Glutamatergic neuron (in vitro differentiated cells): Measurements from ENCODE around the gene POU2F1. TPM values are rescaled to one million over a fixed set of nuclear protein-coding genes. Genes with fewer than 3 reads are reported as not detected.
A peak's percentile ranks its signal among the peaks of the same experiment; 100 is the strongest.

Experiments
- DNase-seq: peaks from one replicate; pipeline ENCODE4 v3.0.0; 2022
- H3K27ac Mint-ChIP-seq: one replicate; pipeline ENCODE4 v1.8.0; 2020; ENCODE audit warnings: mild to moderate bottlenecking, mixed read lengths, inconsistent platforms; ENCODE audit not compliant: unreplicated experiment
- H3K27me3 Mint-ChIP-seq: one replicate; pipeline ENCODE4 v1.8.0; 2020; ENCODE audit warnings: mild to moderate bottlenecking, moderate library complexity, mixed read lengths, inconsistent platforms; ENCODE audit not compliant: unreplicated experiment
- H3K36me3 Mint-ChIP-seq: one replicate; pipeline ENCODE4 v1.8.0; 2020; ENCODE audit warnings: mild to moderate bottlenecking, mixed read lengths, inconsistent platforms; ENCODE audit not compliant: unreplicated experiment
- H3K4me1 Mint-ChIP-seq: one replicate; pipeline ENCODE4 v1.8.0; 2020; ENCODE audit warnings: mild to moderate bottlenecking, low read depth, mixed read lengths, inconsistent platforms; ENCODE audit not compliant: unreplicated experiment
- H3K4me3 Mint-ChIP-seq: one replicate; pipeline ENCODE4 v1.8.0; 2020; ENCODE audit warnings: mild to moderate bottlenecking, mixed read lengths, inconsistent platforms; ENCODE audit not compliant: unreplicated experiment
- H3K9me3 Mint-ChIP-seq: one replicate; pipeline ENCODE4 v1.8.0; 2020; ENCODE audit warnings: mild to moderate bottlenecking, moderate library complexity, mixed read lengths, inconsistent platforms; ENCODE audit not compliant: unreplicated experiment
- CTCF ChIP-seq: fragments of 200-600 bp; sonication (generic); IDR thresholded peaks from one replicate; pipeline ENCODE4 v1.5.0; 2021; ENCODE audit not compliant: partially characterized antibody, unreplicated experiment
- total RNA-seq: library from RNA; stranded (reverse); fragmentation: NEBNext Ultra II Directional; extraction: Animal tissue kit (Norgen Biotek cat#: 25700); gene quantifications from one replicate; pipeline ENCODE4 v1.2.1, GENCODE V29; 2021; ENCODE audit not compliant: unreplicated experiment

The POU2F1 gene
- total RNA-seq, 1 donor from 2014 or later, result 37.7 TPM

DNA sequence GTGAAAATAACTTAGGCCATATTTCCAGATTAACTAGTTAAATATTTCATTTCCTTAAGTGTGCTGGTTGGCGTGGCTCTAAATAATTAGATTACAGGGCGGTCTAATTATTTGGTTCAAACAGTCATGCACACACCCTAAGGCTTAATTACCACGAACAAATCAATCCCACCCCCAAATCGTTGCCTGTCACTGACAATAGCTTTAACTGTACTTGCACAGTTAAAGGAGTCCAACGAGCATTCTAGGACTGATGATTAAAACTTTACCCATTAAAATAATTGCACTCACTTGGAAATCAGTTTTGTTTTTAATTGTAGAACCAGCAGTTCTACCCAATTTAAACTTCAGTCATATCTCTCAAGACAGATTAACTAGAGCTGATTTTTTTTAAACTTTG is 1.5 kb upstream of the POU2F1 start:
- Mint-ChIP-seq H3K27me3 (peaks cover 15% of the 10 kb centered on the region), H3K27ac (no peak overlapping the region), H3K9me3 (peaks cover 12% of the 10 kb centered on the region), H3K4me1 (peaks cover 17% of the 10 kb centered on the region), H3K36me3 (peaks cover 5% of the 10 kb centered on the region), H3K4me3 (peak overlapping the region; percentile 96)
- DNase-seq, result no peak
- no peak for TF ChIP-seq CTCF

DNA sequence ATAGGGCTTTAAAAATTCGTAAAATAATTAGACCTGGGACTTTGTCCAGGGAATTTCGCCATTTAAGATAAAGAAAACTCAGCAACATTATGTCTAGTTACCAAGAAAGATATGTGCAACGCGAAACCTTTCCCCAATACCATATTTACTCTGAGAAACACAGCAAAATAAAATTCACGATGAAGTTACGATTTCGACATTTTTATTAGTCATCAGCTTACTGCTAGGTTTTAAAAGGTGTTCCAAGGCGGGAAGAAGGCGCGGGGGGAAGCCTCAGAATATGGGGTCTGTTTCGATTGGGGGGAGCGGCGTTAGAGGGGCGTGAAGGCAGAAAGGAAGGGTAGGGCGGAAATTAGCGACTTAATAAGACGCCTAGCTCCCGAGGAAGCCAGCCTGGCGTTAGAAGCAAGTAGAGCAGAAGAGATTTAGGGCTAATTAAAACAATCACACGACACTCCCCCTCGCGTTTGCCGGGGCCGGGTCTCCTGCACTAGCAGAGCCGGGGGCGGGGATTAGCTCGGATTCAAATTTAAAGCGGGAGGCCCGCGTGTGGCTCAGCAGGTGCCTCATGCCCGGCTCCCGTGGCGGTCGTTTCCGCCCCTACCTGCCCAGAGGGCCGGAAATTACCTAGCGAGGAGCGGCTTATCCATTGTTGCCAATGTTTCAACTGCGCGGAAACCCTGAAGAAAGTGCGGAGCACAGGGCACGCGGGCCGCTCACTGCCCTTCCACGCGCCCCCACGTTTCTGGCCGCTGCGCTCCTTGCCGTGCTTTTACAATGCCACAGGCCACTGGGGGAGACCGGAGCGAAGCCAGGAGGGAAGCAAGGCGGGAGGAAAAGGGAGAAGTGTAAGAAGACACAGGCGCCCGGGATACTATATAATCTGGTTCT is 795 bp upstream of the POU2F1 start:
- TF ChIP-seq CTCF, result no peak
- H3K27ac Mint-ChIP-seq, result peak overlapping the region; percentile 88
- H3K9me3 Mint-ChIP-seq, result peaks cover 12% of the 10 kb centered on the region
- peak; percentile 88 for DNase-seq
- peak overlapping the region; percentile 96 for H3K4me3 Mint-ChIP-seq
- H3K36me3 Mint-ChIP-seq, result peaks cover 5% of the 10 kb centered on the region
- H3K27me3 Mint-ChIP-seq, result peaks cover 15% of the 10 kb centered on the region
- peaks cover 18% of the 10 kb centered on the region for H3K4me1 Mint-ChIP-seq

DNA sequence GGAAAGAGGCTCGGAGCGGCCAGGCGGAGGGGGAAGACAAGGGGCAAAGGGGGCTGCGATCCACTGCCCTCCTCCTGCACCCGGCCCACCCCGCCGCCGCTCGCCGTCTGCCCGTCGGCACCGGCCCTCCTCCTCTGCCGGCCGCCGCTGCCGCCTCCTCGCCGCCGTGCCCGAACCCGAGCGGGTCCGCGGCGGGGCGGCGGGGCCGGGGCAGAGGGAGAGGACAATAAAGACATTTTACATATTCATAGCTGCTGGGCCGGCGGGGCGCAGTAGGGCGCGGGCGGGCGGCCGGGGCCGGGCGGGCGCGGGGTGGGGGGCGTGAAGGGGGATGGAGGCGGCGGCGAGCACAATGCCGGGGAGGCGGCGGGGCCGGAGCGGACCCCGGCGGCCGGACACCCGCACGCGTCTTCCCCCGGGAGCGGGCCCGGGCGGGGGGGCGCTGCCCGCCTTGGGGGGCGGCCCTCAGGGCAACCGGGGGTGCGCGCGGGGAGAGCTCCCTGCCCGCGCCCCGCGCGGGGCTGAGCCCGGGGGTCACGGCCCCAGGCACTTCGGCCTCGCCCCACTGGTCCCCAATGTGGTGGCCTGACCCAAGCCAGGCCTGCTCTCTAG is 546 bp downstream of the POU2F1 start:
- Mint-ChIP-seq H3K36me3 (peaks cover 5% of the 10 kb centered on the region), H3K9me3 (peaks cover 12% of the 10 kb centered on the region), H3K4me1 (peaks cover 21% of the 10 kb centered on the region), H3K27me3 (peaks cover 15% of the 10 kb centered on the region), H3K27ac (peak overlapping the region; percentile 87), H3K4me3 (peak overlapping the region; percentile 66)
- peak; percentile 69 for DNase-seq
- TF ChIP-seq CTCF, result no peak

GRCh38 chr1:167221738-167222610 is 1.3 kb downstream of the POU2F1 start:
- peak overlapping the region; percentile 96 for H3K27ac Mint-ChIP-seq
- peaks cover 12% of the 10 kb centered on the region for H3K9me3 Mint-ChIP-seq
- peaks cover 21% of the 10 kb centered on the region for H3K4me1 Mint-ChIP-seq
- H3K36me3 Mint-ChIP-seq, result peaks cover 1% of the 10 kb centered on the region
- peak; percentile 67 for DNase-seq
- H3K27me3 Mint-ChIP-seq, result peaks cover 15% of the 10 kb centered on the region
- TF ChIP-seq CTCF, result no peak
- H3K4me3 Mint-ChIP-seq, result peak overlapping the region; percentile 91
